ENCODE data around the gene CARS2.

Gene CARS2

DNA sequence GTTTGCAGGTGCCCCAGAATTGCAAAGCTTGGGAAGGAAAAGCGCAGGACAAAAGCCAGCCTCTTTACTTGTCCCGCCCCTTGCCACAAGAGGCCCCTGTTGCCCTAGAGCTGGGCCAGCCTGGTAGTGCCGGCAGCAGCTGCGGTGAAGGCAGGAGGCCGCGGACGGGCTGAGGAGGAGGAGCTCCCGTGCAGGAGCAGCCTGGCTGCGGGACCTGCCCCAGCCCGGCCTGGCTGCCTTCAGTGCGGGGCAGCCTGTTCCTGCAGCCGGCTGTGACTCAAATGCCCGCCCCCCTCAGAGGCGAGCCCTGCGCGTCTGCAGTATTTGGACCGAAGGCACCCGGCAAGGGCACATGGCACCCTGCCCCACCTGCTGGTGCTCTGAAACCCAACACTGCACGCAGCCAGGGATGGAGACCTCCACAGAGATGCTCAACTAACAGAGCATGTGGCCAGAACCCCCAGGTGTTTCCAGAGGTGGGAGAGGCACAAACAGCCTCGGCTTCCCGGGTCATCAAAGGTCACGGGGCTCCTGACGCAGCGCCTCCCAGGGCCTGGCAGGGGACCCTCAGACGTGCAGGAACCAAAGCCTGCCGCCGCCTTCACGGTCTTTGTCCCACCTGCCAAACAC lies 60.9 kb downstream of the CARS2 start:
- TF ChIP-seq GATA2 (IDR thresholded peaks at IDR 0.05; ENCODE audit: low read depth, low read length) (no peak), GATA3 (IDR thresholded peaks at IDR 0.05; ENCODE audit: low read depth, low read length) (no peak)

DNA sequence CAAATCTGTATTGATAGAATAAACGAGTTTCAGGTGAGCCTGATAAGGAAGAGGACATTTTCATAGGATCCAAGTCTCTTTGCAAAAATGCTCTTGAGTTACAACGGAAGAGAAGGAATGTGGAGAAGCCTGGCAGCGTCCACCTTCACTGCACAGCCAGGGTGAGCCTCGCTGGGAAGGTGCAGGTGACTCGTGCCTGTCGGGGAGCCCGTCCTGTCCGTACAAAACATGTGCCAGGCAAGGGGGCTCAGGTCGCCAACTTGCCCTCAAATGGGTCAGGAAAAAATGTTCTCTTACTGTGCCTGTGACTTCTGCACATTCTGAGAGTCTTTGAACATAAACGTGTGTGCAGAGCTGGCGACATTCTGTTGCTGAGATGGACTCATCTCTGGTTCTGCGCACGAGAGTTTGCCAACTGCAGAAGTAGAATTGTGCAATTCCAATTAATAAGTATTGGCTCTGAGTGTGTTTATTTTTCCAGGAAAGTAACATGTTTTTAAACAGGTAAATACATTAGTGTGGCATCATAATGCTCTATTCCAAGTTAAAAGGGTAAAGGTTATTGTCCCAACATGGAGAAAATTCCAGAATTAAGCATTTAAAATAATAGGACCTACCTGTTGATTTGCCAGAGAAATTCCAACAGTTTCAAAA lies 62.0 kb downstream of the CARS2 start:
- TF ChIP-seq GATA2 (IDR thresholded peaks at IDR 0.05; ENCODE audit: low read depth, low read length) (no peak), GATA3 (IDR thresholded peaks at IDR 0.05; ENCODE audit: low read depth, low read length) (no peak)

DNA sequence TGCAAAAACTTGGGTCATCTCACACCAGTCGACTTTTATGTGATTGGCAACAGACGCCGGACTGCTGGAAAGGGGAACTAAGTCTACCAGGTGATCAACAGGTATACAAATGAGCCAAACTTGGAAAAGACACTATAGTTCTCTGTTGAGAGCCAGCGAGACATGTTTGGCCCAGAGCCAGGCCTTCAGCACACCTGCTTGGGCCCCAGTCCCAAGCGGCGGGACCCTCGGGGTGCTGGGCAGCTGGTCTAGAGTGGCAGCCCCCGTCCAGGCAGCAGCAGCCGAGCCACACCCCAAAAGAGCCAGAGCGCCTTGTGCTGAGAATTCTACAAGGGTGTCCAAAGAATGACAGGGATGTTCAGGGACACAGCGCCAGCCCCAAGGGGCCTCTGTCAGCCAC lies 62.6 kb downstream of the CARS2 start:
- TF ChIP-seq GATA3 (IDR thresholded peaks at IDR 0.05; ENCODE audit: low read depth, low read length) (no peak), GATA2 (IDR thresholded peaks at IDR 0.05; ENCODE audit: low read depth, low read length) (no peak)

DNA sequence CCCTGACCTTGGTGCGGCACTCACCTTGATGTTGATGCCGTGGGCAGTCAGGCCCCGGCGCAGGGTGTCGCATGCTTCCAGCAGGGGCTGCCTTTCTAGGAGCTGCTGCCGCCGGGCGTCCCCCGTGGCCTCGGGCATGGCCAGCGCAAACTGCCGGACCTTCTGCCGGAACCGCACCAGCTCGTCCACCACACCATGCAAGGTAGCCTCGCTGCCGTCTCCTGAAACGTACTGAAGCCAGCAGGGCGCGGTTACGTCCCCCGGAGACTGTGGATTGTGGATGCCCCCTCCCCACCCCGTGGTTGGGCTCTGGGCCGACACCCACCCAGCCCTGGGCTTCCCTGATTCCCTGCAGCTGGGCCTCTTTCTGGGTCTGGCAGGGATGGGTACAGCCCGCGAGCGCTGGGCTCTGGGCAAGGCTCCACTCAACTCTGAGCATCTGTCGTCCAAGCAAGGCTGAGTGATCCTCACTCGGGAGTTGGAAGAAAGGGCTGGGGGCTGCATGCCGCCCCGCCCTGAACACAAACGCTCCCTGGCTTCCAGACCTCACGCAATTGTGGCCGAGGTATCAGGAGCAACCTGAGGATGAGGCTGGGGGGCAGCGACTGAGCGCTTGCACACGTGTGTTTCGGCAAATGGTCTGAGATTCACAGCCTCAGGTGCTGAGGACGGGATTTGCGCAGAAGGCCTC lies 63.5 kb downstream of the CARS2 start:
- TF ChIP-seq GATA2 (IDR thresholded peaks at IDR 0.05; ENCODE audit: low read depth, low read length) (no peak), GATA3 (IDR thresholded peaks at IDR 0.05; ENCODE audit: low read depth, low read length) (no peak)

DNA sequence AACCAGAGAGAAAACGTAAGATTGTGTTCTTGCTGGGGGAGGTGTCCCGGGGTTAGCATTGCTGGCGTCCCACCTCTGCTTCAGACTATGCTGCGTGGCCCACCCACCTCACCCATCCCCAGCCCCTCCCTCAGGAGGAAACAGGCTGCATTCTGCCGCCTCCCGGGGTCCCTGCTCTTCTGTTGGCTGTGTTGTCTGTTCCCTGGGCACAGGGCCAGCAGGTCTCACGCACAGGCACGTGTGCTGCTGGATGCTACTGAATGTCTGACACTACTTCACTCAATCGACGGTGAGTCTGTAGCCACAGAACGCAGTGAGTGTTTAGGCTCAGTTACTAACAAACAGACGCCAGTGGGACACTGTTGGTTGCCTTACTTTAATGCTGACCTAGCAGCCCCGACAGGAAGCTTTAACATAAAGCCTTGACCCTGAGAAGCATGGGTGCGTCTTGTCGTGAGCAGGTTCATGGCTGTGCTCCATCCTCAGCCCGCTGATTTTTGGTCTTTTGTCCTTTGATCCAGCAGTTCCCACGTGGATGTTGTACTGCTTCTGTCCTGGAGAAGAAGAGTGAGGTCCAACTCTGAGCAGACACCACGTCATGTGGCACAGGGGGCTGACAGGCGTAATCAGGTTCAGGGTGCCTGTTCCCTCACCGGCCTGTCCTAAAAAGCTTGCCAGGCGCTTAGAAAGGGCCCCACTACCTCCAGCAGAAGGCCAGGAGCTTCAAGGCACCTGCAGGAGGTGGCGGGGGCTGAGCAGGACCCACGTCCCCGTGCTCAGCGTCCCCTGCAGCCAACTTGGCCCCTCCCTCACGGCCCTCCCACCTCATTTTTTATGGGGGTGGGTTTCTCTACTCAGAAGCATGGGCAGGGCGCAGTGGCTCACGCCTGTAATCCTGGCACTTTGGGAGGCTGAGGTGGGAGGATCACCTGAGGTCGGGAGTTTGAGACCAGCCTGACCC lies 64.6 kb downstream of the CARS2 start:
- TF ChIP-seq GATA2 (IDR thresholded peaks at IDR 0.05; ENCODE audit: low read depth, low read length): no peak
- no peak for TF ChIP-seq GATA3 (IDR thresholded peaks at IDR 0.05; ENCODE audit: low read depth, low read length)

DNA sequence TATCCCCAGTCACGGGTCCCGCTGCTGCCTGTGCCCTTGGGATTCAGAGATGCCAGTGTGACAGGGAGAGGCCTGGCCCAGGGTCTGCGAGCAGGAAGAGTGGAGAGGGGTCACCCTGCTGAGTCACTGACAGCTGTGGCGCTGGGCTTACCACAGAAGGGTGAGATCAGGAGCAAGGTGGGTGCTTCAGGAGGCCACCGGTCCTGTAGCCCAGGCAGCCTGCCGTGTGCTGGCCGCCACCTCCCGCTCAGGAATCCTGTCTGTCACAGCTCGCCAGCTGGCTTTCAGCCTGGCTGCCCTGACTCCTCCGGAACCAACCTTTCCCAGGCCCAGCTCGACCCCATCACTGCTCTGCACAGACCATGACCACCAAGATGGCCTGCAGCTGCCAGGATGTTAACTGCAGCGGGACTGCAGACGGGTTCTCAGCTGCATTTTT lies 65.3 kb downstream of the CARS2 start:
- no peak for TF ChIP-seq GATA3 (IDR thresholded peaks at IDR 0.05; ENCODE audit: low read depth, low read length)
- no peak for TF ChIP-seq GATA2 (IDR thresholded peaks at IDR 0.05; ENCODE audit: low read depth, low read length)

DNA sequence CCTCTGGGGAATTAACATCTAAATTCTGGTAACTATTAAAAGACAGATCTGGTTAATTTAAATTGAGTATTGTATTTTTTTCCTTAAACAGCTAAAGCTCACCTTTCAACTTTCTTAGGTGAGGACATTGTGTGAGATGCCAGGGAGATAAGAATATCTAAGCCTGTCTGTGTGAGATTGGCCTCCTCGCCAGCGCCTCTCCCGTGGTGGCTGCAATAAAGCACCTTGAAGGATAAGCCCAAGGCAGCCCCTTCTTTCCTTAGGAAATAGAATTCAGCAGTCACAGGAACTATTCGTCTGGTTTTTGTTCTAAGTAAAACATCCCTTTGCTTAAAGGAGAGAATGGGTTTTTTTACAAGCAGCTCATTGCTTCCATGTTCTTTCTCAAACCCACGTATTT lies 66.0 kb downstream of the CARS2 start:
- TF ChIP-seq GATA3 (IDR thresholded peaks at IDR 0.05; ENCODE audit: low read depth, low read length) (no peak), GATA2 (IDR thresholded peaks at IDR 0.05; ENCODE audit: low read depth, low read length) (no peak; the same call in 1 of the 2 replicates)

DNA sequence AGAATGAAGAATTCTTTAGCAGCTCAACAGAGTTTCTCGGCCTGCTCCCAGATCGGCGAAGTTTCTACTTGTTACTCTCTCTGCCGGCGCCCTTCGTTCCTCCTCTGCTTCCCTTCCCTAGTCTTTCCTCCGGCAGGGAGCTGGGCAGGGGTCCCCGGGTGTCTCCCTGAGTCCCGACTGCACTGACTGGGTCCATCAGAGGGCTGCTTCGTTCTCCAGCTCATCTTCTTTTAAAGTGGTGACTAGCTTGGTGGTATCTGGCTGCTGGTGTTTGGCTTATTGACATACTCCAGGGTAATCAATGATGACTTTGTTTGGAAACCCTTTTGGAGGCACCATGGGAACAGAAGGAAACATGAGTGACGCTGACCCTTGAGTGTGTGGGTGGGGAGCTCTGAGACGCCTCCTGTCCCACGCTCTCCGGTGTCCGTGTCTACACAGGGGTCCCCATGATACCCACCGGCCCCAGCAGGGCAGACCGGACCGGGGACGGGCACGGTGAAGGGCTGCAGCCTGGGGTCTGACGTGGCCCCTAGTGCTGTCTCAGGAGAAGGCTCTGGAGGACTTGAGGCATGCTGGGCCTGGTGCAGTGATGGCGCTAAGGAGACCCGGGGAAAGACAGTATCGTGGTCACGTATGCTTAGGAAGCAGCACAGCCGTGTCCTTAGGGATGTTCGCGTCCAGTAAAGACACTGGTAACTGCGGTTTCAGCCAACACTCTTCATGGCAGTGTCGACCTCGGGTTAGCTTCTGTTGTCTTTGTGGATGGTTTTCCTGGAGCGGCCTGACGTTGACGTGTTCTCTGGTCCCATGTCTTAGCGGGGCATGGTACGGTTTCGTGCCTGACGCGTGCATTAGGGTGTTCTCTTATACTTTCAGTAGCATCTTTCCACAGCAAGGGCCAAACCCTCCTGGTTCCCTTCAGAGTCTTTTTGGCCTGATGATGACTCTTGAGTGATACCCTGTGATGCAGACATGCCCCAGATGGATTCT lies 66.8 kb downstream of the CARS2 start:
- no peak for TF ChIP-seq GATA2 (IDR thresholded peaks at IDR 0.05; ENCODE audit: low read depth, low read length)
- no peak for TF ChIP-seq GATA3 (IDR thresholded peaks at IDR 0.05; ENCODE audit: low read depth, low read length)

DNA sequence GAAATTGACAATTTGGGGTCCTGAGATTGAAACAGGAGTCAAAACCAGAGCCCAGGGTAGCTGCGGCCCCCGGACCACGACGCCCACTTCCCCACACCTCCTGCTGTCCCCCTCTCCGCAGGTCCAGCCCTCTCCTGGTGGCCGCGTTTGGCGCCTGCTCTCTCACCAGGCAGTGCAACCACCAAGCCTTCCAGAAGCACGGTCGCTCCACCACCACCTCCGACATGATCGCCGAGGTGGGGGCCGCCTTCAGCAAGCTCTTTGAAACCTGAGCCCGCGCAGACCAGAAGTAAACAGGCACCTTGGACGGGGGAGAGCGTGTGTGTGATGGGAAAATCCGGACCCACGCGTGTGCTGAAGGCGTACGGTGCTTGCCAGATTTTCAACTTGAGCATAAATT lies 67.7 kb downstream of the CARS2 start:
- no peak for TF ChIP-seq GATA3 (IDR thresholded peaks at IDR 0.05; ENCODE audit: low read depth, low read length)

DNA sequence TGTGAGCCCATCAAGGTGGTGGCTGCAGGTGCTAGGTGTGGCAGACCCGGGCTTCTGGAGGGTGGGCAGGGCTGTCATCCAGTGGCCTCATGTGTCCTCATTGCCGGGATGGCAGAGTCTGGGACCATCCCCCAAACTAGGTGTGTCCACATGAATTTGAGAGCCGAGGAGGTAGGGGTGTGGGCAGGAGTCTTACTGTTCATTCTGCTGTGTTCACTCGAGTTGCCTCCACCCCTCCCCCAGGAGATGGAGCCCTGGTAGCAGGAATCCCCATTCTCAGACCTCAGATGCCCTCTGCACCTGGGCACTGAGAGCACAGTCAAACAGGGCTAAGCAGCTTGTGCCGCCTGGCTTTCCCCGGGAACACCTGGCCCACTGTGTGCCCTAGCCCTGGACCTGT lies 68.2 kb downstream of the CARS2 start:
- no peak for TF ChIP-seq GATA2 (IDR thresholded peaks at IDR 0.05; ENCODE audit: low read depth, low read length)

DNA sequence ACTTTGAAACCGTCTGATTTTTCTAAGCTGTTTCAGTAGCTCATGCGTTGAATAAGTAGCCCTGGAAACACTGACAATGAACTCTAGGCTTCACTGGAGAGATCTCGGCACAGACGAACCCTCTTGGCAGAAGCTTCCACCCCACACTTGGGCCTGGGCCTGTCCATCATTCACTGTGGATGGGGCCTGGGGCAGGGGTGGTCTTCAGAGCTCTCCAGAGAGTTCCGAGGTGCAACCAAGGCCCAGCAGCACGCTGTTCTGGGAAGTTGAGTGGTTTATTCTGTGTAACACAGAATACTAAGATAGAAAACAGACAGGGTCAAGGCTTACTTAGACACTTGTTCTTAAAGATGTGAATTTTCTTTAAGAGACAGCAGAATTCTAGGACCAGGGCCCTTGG lies 68.6 kb downstream of the CARS2 start:
- no peak for TF ChIP-seq GATA2 (IDR thresholded peaks at IDR 0.05; ENCODE audit: low read depth, low read length)
- no peak for TF ChIP-seq GATA3 (IDR thresholded peaks at IDR 0.05; ENCODE audit: low read depth, low read length)

DNA sequence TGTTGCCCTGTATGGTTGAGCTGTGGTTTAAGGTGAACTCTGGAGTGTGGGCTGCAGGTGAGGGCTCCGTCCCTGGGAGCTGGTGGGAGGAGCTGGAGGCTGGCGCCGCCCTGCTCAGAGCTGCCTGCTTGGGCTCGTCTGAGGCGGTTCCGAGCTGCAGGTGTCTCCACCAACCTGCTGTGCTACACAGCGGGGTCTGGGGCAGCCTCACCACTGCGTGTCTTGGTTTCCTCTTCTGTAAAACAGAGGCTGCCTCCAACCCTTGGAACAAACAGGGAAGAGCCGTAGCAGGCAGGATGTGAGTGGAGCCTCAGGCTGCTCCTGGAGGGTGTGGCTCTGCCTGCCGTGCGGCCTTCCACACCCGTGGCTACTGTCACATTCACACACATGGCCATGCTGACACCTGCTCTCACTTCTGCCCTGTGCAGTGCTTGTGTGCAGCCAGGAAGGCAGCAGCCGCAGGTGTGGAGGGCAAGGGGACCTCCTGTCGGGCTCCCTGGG lies 69.2 kb downstream of the CARS2 start:
- no peak for TF ChIP-seq GATA3 (IDR thresholded peaks at IDR 0.05; ENCODE audit: low read depth, low read length)
- TF ChIP-seq GATA2 (IDR thresholded peaks at IDR 0.05; ENCODE audit: low read depth, low read length): no peak

DNA sequence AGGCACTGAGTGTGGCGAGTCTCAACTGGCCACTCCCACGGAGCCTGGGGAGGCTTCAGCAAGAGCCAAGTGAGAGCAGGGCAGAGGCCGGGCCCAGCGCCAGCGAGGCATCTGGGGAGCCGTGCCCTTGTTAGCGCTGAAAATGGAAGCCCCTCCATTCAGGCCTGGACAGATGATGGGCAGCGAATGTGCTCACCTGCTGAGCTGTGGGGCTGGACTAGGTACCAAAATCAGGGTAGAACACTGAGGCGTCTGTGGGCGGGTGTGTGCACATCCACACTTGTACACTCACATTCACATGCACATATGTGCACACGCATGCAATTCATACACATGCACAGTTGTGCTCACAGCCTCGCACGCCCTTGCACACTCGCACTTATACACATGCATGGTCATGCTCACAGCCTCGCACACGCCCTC lies 69.9 kb downstream of the CARS2 start:
- TF ChIP-seq GATA2 (IDR thresholded peaks at IDR 0.05; ENCODE audit: low read depth, low read length) (no peak), GATA3 (IDR thresholded peaks at IDR 0.05; ENCODE audit: low read depth, low read length) (no peak)
